Mucosa of descending colon (tissue), 3 donors: Measurements from ENCODE around the gene RMI2. TPM values are rescaled to one million over a fixed set of nuclear protein-coding genes. Genes with fewer than 3 reads are reported as not detected.
A peak's percentile ranks its signal among the peaks of the same experiment; 100 is the strongest.

Experiments used
- ATAC-seq: fragments of 200-7000 bp; cut with Tn5 transposase; one replicate; pipeline ENCODE4 v1.9.1; 2020; ENCODE audit warnings: mild to moderate bottlenecking, moderate library complexity
- DNase-seq, 3 donors: peaks; one replicate each; pipeline ENCODE4 v3.0.0-alpha.2; 2020
- H3K36me3 ChIP-seq: fragments of 200-600 bp; one replicate; pipeline ENCODE4 v1.8.0; 2021; ENCODE audit warnings: low read depth, mild to moderate bottlenecking
- H3K4me1 ChIP-seq: fragments of 200-600 bp; one replicate; pipeline ENCODE4 v1.8.0; 2021; ENCODE audit warnings: low read depth, mild to moderate bottlenecking
- H3K4me3 ChIP-seq: fragments of 200-600 bp; one replicate; pipeline ENCODE4 v1.8.0; 2021; ENCODE audit warnings: mild to moderate bottlenecking
- H3K9me3 ChIP-seq: fragments of 200-600 bp; one replicate; pipeline ENCODE4 v1.8.0; 2021; ENCODE audit warnings: mild to moderate bottlenecking
- intact Hi-C, 2 donors: fragments of 100-400 bp; cut with DNase I in 1 of 2; cut with micrococcal nuclease in 1 of 2; formaldehyde crosslinking; loops; one replicate each; pipeline versions ENCODE4 v1.11.0 to v1.11.1; 2022; cut with DNase I, micrococcal nuclease
- total RNA-seq, 3 donors: library from RNA; stranded (reverse); fragmentation: NEBNext Ultra II Directional in 2 of 3; extraction: Animal tissue kit (Norgen Biotek cat#: 25700) in 2 of 3; gene quantifications; one replicate each; pipeline versions ENCODE4 v1.2.1 to v1.2.4, GENCODE V29; 2021 to 2023
- TF ChIP-seq, protein P1 (sequence below): fragments of 200-600 bp; IDR thresholded peaks from one replicate; pipeline ENCODE4 v1.8.0; 2022; ENCODE audit warnings: antibody characterized with exemption, mild to moderate bottlenecking
- donor health status: DM: no; HTN: no; CAD: no; lungs with moderate emphysema.
- donor health status: DM: no; HTN: no; CAD: no.
- donor health status: DM: no; HTN: yes; CAD: no.

Gene RMI2
- total RNA-seq, 3 donors from 2014 or later: 2.1 to 12.1 (median 7.0) TPM

- no peak for DNase-seq
- TF ChIP-seq, protein P1, sequence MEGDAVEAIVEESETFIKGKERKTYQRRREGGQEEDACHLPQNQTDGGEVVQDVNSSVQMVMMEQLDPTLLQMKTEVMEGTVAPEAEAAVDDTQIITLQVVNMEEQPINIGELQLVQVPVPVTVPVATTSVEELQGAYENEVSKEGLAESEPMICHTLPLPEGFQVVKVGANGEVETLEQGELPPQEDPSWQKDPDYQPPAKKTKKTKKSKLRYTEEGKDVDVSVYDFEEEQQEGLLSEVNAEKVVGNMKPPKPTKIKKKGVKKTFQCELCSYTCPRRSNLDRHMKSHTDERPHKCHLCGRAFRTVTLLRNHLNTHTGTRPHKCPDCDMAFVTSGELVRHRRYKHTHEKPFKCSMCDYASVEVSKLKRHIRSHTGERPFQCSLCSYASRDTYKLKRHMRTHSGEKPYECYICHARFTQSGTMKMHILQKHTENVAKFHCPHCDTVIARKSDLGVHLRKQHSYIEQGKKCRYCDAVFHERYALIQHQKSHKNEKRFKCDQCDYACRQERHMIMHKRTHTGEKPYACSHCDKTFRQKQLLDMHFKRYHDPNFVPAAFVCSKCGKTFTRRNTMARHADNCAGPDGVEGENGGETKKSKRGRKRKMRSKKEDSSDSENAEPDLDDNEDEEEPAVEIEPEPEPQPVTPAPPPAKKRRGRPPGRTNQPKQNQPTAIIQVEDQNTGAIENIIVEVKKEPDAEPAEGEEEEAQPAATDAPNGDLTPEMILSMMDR: no peak
- H3K4me1 ChIP-seq: peaks cover 2% of the 10 kb centered on the region
- no peak overlapping the region for H3K4me3 ChIP-seq
- H3K9me3 ChIP-seq: no peaks in the 10 kb centered on the region
- intact Hi-C loops: no loop called here
- no peak for ATAC-seq
- H3K36me3 ChIP-seq: no peaks in the 10 kb centered on the region
Measured at GRCh38 chr16:11333010-11333409, 12.2 kb upstream of the RMI2 start.

DNA sequence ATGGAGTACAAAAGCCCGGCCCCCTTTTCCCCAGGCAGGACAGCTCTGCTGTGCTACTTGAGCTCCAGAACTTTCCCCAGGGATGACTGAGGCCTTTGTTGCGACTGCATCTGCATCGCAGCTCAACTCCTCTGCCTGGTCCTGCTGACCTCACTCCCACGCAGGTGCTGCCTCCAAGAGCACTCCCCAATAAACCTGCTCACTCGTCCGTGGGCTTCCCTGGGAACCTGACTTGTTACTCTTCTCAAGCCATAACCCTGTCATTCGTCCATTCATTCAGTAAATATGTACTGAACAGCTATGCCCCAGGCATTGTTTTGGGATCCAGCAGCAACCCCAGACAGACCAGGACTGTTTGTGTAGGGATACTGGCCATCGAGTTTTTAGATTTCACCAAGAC is 11.6 kb upstream of the RMI2 start:
- ATAC-seq: no peak
- intact Hi-C loops: no loop called here

DNA sequence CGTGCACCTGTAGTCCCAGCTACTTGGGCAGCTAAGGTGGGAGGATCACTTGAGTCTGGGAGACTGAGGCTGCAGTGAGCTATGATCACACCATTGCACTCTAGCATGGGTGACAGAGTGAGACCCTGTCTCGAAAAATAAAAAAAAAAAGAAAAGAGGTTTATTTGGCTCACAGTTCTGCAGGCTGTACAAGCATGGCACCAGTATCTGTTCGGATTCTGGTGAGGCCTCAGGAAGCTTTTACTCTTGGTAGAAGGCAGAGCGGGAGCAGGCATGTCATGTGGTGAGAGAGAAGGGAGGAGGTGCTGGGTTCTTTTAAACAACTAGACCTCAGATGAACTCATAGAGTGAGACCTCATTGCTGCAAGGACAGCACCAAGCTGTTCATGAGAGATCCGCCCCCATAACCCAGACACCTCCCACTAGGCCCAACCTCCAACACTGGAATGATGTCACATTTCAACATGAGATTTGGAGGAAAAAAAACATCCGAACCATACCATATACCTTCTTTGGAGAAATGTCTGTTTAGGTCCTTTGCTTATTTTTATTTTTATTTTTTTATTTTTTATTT is 10.3 kb upstream of the RMI2 start:
- TF ChIP-seq, protein P1: no peak
- ATAC-seq (no peak), DNase-seq (no peak)
- Histone ChIP-seq H3K4me3 (no peak overlapping the region), H3K9me3 (no peaks in the 10 kb centered on the region), H3K4me1 (no peaks in the 10 kb centered on the region), H3K36me3 (no peaks in the 10 kb centered on the region)
- intact Hi-C loops: no loop called here

More for the DNA sequence above, 11.6 kb upstream of the RMI2 start:
- TF ChIP-seq, protein P1: no peak
- H3K4me1 ChIP-seq: no peaks in the 10 kb centered on the region
- no peak overlapping the region for H3K4me3 ChIP-seq
- H3K9me3 ChIP-seq: no peaks in the 10 kb centered on the region
- H3K36me3 ChIP-seq: no peaks in the 10 kb centered on the region
- no peak for DNase-seq

DNA sequence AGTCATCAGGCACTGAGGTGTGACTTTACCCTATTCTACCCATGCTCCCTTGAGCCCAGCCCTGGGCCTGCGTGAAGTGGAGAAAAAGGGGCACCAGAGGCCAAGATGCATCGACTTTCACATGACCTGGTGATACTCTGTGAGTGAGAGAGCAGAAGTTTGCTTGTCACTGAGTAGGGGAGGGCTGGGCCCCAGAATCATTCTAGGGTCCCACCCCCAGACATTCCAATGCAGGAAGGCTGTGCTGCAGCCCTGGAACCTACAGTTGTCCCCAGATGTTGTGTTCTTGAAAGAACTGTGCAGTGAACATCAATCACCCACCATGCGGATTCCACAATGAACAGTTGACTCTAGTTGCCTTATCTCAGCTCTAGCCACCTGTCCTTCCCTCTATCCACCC is 6.2 kb upstream of the RMI2 start:
- H3K9me3 ChIP-seq: no peaks in the 10 kb centered on the region
- H3K4me1 ChIP-seq: no peaks in the 10 kb centered on the region
- ATAC-seq: no peak
- TF ChIP-seq, protein P1: no peak
- no peak overlapping the region for H3K4me3 ChIP-seq
- no peaks in the 10 kb centered on the region for H3K36me3 ChIP-seq
- no peak for DNase-seq
- intact Hi-C loops: no loop called here

DNA sequence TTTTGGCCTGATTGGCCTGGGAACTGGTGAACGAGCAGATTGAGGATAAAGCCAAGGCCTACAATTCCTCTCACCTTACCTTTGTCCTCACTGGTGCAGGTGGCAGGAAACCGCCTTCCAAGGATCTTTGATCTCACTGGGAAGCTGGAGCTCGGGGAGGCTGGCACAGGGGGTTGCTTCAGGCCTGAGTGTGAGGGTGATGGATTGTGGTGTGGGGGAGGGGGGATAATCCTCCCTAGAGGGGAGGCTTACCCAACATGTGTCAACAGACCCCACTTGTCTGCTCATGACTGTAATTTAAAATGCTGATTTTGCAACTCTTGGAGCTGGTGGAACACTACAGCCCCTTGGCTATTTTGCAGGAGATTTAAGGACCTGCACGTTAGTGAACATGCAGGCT is 4.5 kb upstream of the RMI2 start:
- DNase-seq (no peak), ATAC-seq (no peak)
- no peaks in the 10 kb centered on the region for H3K9me3 ChIP-seq
- no peaks in the 10 kb centered on the region for H3K4me1 ChIP-seq
- no peak overlapping the region for H3K4me3 ChIP-seq
- no peaks in the 10 kb centered on the region for H3K36me3 ChIP-seq
- intact Hi-C loops: loop anchor here in 1 of 2 donors (10.0 kb wide), 1 partner anchor 76 kb away; the partner anchor contains the start of gene TNP2
- TF ChIP-seq, protein P1: no peak

DNA sequence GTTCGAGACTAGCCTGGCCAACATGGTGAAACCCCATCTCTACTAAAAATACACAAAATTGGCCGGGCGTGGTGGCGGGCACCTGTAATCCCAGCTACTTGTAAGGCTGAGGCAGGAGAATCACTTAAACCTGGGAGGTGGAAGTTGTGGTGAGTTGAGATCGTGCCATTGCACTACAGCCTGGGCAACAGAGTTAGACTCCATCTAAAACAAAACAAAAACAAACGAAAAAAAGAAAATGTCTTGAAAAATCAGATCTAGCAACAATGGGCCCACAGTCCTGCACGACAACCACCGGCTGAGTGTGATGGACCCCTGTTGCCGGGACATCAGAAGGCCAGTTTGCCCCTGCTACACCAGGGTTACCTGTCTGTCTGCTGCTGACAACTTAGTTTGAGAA is 3.9 kb upstream of the RMI2 start:
- ATAC-seq: no peak
- no peak overlapping the region for H3K4me3 ChIP-seq
- TF ChIP-seq, protein P1: no peak
- intact Hi-C loops: loop anchor here in 1 of 2 donors (10.0 kb wide), 1 partner anchor 77 kb away; the partner anchor contains the start of gene TNP2
- peak in 1 of 3 donors; percentile 14 for DNase-seq
- no peaks in the 10 kb centered on the region for H3K9me3 ChIP-seq
- H3K36me3 ChIP-seq: no peaks in the 10 kb centered on the region
- no peaks in the 10 kb centered on the region for H3K4me1 ChIP-seq
